ENCODE results near the gene SDSL. TPM values are rescaled to one million over a fixed set of nuclear protein-coding genes. Genes with fewer than 3 reads are reported as not detected.

SDSL gene
- total and polyA plus RNA-seq, 7 donors: 0.82 to 33.0 (median 1.9) TPM

DNA sequence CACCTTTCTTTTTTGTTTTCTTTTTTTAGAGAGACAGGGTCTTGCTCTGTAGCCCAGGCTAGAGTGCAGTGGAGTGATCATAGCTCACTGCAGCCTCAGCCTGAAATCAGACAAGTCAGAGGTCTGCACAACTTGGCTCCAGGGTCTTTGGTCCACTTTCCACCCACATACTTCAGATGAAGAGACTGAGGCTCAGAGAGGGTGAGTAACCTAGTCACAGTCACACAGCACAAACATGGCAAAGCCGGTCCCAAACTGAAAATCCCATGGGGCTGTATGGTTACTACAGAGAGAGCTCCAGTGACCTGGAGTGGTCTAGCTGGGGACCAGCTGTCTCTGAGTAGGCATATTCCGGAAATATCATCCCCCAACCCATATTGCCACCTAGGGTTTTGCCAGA lies 30.3 kb downstream of the SDSL start:
- H3K36me3 ChIP-seq: no peaks in the 10 kb centered on the region
- no peaks in the 10 kb centered on the region for H3K4me1 ChIP-seq
- H3K27me3 ChIP-seq: peaks cover 0 to 36% (median 0%) of the 10 kb centered on the region in 3 donors
- intact Hi-C loops (cut with DNase I): no loop called here
- 89 to 93% methylated on average over 2 of the region's 2 CpGs for WGBS, 2 donors
- H3K9me3 ChIP-seq: no peaks in the 10 kb centered on the region
- no peak overlapping the region for H3K27ac ChIP-seq
- TF ChIP-seq, protein P1, sequence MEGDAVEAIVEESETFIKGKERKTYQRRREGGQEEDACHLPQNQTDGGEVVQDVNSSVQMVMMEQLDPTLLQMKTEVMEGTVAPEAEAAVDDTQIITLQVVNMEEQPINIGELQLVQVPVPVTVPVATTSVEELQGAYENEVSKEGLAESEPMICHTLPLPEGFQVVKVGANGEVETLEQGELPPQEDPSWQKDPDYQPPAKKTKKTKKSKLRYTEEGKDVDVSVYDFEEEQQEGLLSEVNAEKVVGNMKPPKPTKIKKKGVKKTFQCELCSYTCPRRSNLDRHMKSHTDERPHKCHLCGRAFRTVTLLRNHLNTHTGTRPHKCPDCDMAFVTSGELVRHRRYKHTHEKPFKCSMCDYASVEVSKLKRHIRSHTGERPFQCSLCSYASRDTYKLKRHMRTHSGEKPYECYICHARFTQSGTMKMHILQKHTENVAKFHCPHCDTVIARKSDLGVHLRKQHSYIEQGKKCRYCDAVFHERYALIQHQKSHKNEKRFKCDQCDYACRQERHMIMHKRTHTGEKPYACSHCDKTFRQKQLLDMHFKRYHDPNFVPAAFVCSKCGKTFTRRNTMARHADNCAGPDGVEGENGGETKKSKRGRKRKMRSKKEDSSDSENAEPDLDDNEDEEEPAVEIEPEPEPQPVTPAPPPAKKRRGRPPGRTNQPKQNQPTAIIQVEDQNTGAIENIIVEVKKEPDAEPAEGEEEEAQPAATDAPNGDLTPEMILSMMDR (IDR thresholded peaks at IDR 0.05): no peak
- no peak for TF ChIP-seq EP300 (IDR thresholded peaks at IDR 0.05)
- no peak for TF ChIP-seq POLR2AphosphoS5 (IDR thresholded peaks at IDR 0.05)
- no peak for TF ChIP-seq POLR2A (IDR thresholded peaks at IDR 0.05)
- H3K4me3 ChIP-seq: no peak overlapping the region
- DNase-seq: no peak

DNA sequence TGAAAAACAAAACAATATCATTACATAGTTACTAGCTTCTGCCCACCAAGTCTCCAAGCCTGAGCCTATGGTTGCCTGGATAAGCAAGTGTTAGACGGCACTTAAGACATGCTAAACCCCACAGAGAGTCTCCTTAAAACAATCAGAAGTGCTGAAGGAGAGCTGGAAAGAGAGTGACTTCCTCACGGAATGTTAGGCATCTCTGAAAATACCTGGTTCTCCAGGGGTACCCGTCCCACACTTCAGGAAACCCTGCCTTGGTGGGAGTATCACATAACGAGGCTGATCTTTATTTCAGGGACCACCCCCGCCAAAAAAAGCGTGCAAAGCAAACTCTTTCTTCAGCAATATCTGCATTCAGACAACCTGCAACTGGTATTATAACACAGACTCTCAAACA lies 31.1 kb downstream of the SDSL start:
- Histone ChIP-seq H3K36me3 (no peaks in the 10 kb centered on the region), H3K4me3 (no peak overlapping the region), H3K27me3 (peaks cover 0 to 35% (median 0%) of the 10 kb centered on the region in 3 donors), H3K27ac (no peak overlapping the region), H3K4me1 (no peaks in the 10 kb centered on the region), H3K9me3 (no peaks in the 10 kb centered on the region)
- no peak for TF ChIP-seq POLR2AphosphoS5 (IDR thresholded peaks at IDR 0.05)
- TF ChIP-seq EP300 (IDR thresholded peaks at IDR 0.05): no peak
- TF ChIP-seq, protein P1 (IDR thresholded peaks at IDR 0.05): no peak
- no peak for TF ChIP-seq POLR2A (IDR thresholded peaks at IDR 0.05)
- no peak for DNase-seq
- intact Hi-C loops (cut with DNase I): no loop called here
- 32 to 42% methylated on average over 6 of the region's 6 CpGs for WGBS, 2 donors

DNA sequence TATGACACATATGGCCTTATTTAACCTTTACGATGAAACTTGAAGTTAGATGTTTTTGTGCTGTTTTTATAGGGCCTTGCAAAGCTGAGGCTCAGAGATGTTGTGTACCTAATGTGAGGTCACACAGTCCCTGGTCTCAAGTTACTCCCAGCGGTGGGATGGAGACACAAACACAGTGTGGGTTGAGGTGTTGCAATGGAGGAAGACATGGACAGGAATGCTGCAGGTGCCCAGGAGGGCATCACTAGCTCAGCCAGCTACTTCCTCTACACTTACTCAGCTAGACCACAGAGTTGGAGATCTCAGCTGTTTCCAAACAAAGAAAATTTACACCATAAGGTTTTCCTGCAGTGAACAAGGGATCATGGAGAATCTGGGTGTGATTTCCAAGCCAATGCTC lies 34.0 kb downstream of the SDSL start:
- no peak overlapping the region for H3K27ac ChIP-seq
- H3K27me3 ChIP-seq: peaks cover 0 to 53% (median 0%) of the 10 kb centered on the region in 3 donors
- no peaks in the 10 kb centered on the region for H3K36me3 ChIP-seq
- TF ChIP-seq POLR2AphosphoS5 (IDR thresholded peaks at IDR 0.05): no peak
- TF ChIP-seq, protein P1 (IDR thresholded peaks at IDR 0.05): no peak
- H3K4me3 ChIP-seq: no peak overlapping the region
- no peak for DNase-seq
- intact Hi-C loops (cut with DNase I): no loop called here
- H3K4me1 ChIP-seq: no peaks in the 10 kb centered on the region
- H3K9me3 ChIP-seq: no peaks in the 10 kb centered on the region
- 68 to 78% methylated on average over 2 of the region's 2 CpGs for WGBS, 2 donors

DNA sequence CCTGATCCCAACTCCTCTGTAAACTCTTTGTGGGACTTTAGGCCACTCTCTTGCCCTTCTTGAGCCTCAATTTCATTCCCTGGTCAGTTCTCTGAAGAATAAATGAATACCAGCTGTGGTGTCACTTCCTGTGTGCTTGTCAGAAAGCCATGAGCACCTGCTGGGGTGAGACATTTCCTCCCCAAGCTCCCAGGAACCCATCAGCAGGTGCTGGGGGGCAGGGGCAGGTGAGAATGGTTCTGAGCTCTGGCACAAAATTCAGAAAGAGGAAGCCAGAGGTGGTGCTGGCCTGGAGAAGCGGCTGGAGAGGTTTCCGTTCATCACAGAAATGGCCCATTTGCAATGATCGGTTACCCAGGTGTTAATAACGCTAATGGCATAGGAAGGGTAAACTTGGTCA lies 34.6 kb downstream of the SDSL start:
- Histone ChIP-seq H3K27me3 (peaks cover 0 to 58% (median 0%) of the 10 kb centered on the region in 3 donors), H3K9me3 (no peaks in the 10 kb centered on the region), H3K4me1 (no peaks in the 10 kb centered on the region), H3K4me3 (no peak overlapping the region), H3K27ac (no peak overlapping the region), H3K36me3 (no peaks in the 10 kb centered on the region)
- WGBS, 2 donors: 53 to 59% methylated on average over 4 of the region's 4 CpGs
- DNase-seq: no peak
- TF ChIP-seq POLR2A (IDR thresholded peaks at IDR 0.05): no peak
- TF ChIP-seq, protein P1 (IDR thresholded peaks at IDR 0.05): no peak
- TF ChIP-seq POLR2AphosphoS5 (IDR thresholded peaks at IDR 0.05): no peak
- no peak for TF ChIP-seq EP300 (IDR thresholded peaks at IDR 0.05)
- intact Hi-C loops (cut with DNase I): no loop called here

DNA sequence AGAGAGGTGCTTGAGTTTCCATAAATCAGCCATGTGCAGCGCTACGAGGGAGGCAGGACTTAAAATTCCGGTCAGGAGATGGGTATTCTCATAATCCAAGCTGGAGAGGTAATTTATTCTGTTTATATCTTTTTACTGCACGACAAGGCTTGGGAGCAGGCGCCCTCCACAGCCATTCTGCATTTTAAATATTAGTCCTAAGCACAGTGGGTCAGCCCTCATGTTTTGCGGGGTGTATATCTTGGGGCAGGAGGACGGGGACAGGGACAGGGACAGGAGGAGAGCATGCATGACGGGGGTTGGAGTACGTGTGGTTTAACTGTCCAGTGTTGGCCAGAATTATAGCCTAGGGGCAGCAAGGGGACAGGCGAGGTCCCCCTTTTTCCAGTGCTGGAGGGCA lies 35.0 kb downstream of the SDSL start:
- intact Hi-C loops (cut with DNase I): no loop called here
- H3K9me3 ChIP-seq: no peaks in the 10 kb centered on the region
- H3K4me3 ChIP-seq: no peak overlapping the region
- WGBS, 2 donors: 49 to 54% methylated on average over 10 of the region's 10 CpGs
- peaks cover 0 to 63% (median under 1%) of the 10 kb centered on the region in 3 donors for H3K27me3 ChIP-seq
- H3K4me1 ChIP-seq: peaks cover 0 to 3% (median under 1%) of the 10 kb centered on the region in 4 donors
- TF ChIP-seq POLR2AphosphoS5 (IDR thresholded peaks at IDR 0.05) (no peak), POLR2A (IDR thresholded peaks at IDR 0.05) (no peak), EP300 (IDR thresholded peaks at IDR 0.05) (no peak)
- TF ChIP-seq, protein P1 (IDR thresholded peaks at IDR 0.05): no peak
- no peak for DNase-seq
- no peak overlapping the region for H3K27ac ChIP-seq
- no peaks in the 10 kb centered on the region for H3K36me3 ChIP-seq

Data from sigmoid colon (tissue), 7 donors.